Measurements from ENCODE around the gene SMC3.

SMC3 gene

DNA sequence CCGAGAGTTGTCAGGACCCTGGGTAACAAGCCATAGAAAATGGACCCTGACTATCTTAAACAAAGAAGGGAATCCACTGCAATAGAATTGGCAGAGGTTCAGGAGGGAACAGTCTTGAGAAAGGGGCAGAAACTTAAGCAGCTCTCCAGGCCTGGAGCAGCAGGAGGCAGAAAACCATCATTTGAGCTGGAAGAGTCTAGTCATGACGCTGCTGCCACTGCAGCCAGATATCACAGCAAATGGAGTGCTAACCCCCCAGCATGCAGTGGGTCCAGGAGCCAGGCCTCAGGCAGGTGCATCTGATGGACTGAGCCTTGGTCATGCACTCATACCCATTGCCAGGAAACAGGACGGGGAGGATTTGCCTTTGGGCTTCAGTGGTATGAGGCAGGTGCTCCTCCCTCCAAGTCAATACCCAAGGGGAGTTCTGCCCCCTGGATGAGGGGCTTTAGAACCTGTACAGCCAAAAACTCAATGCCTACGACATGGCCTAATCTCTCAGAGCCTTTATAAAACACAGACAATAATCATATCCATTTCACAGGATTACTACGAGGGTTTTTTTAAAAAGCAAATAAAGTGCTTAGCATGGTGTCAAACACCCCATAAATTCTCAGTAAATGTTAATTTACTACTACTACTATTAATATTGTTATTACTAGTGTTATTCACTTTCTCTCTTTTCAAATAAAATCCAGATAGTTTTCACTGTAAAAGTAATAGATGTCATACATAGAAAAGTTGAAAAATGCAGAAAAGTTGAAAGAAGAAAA lies 39.1 kb upstream of the SMC3 start:
- TF ChIP-seq CREB1 (IDR thresholded peaks at IDR 0.05; ENCODE audit: low read depth) (no peak), TCF12 (IDR thresholded peaks at IDR 0.05; ENCODE audit: low read depth) (no peak), NFIC (IDR thresholded peaks at IDR 0.05) (0 out of 2 replicates have a peak, but pooled peaks have one; percentile 9), EP300 (IDR thresholded peaks at IDR 0.05; ENCODE audit: borderline replicate concordance) (no peak)

GRCh38 chr10:110528997-110529524 lies 38.4 kb upstream of the SMC3 start:
- peak; percentile 44; the same call in 1 of the 2 replicates for TF ChIP-seq CEBPB (IDR thresholded peaks at IDR 0.05)

GRCh38 chr10:110529596-110530011 lies 37.9 kb upstream of the SMC3 start:
- no peak for TF ChIP-seq YY1 (IDR thresholded peaks at IDR 0.05; ENCODE audit: low read depth)
- TF ChIP-seq, protein P1, sequence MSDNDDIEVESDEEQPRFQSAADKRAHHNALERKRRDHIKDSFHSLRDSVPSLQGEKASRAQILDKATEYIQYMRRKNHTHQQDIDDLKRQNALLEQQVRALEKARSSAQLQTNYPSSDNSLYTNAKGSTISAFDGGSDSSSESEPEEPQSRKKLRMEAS (IDR thresholded peaks at IDR 0.05): no peak
- TF ChIP-seq USF1 (IDR thresholded peaks at IDR 0.05): no peak
- no peak for TF ChIP-seq RAD21 (IDR thresholded peaks at IDR 0.05; ENCODE audit: low read depth)
- TF ChIP-seq, protein P2, sequence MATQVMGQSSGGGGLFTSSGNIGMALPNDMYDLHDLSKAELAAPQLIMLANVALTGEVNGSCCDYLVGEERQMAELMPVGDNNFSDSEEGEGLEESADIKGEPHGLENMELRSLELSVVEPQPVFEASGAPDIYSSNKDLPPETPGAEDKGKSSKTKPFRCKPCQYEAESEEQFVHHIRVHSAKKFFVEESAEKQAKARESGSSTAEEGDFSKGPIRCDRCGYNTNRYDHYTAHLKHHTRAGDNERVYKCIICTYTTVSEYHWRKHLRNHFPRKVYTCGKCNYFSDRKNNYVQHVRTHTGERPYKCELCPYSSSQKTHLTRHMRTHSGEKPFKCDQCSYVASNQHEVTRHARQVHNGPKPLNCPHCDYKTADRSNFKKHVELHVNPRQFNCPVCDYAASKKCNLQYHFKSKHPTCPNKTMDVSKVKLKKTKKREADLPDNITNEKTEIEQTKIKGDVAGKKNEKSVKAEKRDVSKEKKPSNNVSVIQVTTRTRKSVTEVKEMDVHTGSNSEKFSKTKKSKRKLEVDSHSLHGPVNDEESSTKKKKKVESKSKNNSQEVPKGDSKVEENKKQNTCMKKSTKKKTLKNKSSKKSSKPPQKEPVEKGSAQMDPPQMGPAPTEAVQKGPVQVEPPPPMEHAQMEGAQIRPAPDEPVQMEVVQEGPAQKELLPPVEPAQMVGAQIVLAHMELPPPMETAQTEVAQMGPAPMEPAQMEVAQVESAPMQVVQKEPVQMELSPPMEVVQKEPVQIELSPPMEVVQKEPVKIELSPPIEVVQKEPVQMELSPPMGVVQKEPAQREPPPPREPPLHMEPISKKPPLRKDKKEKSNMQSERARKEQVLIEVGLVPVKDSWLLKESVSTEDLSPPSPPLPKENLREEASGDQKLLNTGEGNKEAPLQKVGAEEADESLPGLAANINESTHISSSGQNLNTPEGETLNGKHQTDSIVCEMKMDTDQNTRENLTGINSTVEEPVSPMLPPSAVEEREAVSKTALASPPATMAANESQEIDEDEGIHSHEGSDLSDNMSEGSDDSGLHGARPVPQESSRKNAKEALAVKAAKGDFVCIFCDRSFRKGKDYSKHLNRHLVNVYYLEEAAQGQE (IDR thresholded peaks at IDR 0.05; ENCODE audit: low read depth): no peak
- no peak for TF ChIP-seq NFIC (IDR thresholded peaks at IDR 0.05)
- no peak for TF ChIP-seq CEBPB (IDR thresholded peaks at IDR 0.05)
- TF ChIP-seq CREB1 (IDR thresholded peaks at IDR 0.05; ENCODE audit: low read depth): no peak
- no peak for TF ChIP-seq TAF1 (IDR thresholded peaks at IDR 0.05; ENCODE audit: low read depth)
- TF ChIP-seq EP300 (IDR thresholded peaks at IDR 0.05; ENCODE audit: borderline replicate concordance): no peak
- TF ChIP-seq TCF12 (IDR thresholded peaks at IDR 0.05; ENCODE audit: low read depth): no peak
- no peak for TF ChIP-seq FOXM1 (IDR thresholded peaks at IDR 0.05; ENCODE audit: borderline replicate concordance, low read depth)
- no peak for TF ChIP-seq EGR1 (IDR thresholded peaks at IDR 0.05)
- TF ChIP-seq TEAD4 (IDR thresholded peaks at IDR 0.05): no peak
- no peak for TF ChIP-seq ZBTB7A (IDR thresholded peaks at IDR 0.05; ENCODE audit: low read depth)

GRCh38 chr10:110530131-110530831 lies 37.2 kb upstream of the SMC3 start:
- TF ChIP-seq TEAD4 (IDR thresholded peaks at IDR 0.05) (peak; percentile 86), RAD21 (IDR thresholded peaks at IDR 0.05; ENCODE audit: low read depth) (peak; percentile 0; the same call in 1 of the 2 replicates), TCF12 (IDR thresholded peaks at IDR 0.05; ENCODE audit: low read depth) (peak; percentile 90), NFIC (IDR thresholded peaks at IDR 0.05) (peak; percentile 71; the same call in 1 of the 2 replicates), CREB1 (IDR thresholded peaks at IDR 0.05; ENCODE audit: low read depth) (no peak), ZBTB7A (IDR thresholded peaks at IDR 0.05; ENCODE audit: low read depth) (peak; percentile 76), CEBPB (IDR thresholded peaks at IDR 0.05) (peak; percentile 99), FOXM1 (IDR thresholded peaks at IDR 0.05; ENCODE audit: borderline replicate concordance, low read depth) (peak; percentile 84), TAF1 (IDR thresholded peaks at IDR 0.05; ENCODE audit: low read depth) (peak; percentile 43; the same call in 1 of the 2 replicates), EGR1 (IDR thresholded peaks at IDR 0.05) (peak; percentile 38; the same call in 1 of the 2 replicates), USF1 (IDR thresholded peaks at IDR 0.05) (peak; percentile 85), YY1 (IDR thresholded peaks at IDR 0.05; ENCODE audit: low read depth) (0 out of 2 replicates have a peak, but pooled peaks have one; percentile 58), EP300 (IDR thresholded peaks at IDR 0.05; ENCODE audit: borderline replicate concordance) (peak; percentile 86)
- TF ChIP-seq, protein P2 (IDR thresholded peaks at IDR 0.05; ENCODE audit: low read depth): no peak
- TF ChIP-seq, protein P1 (IDR thresholded peaks at IDR 0.05): peak; percentile 40

- no peak for TF ChIP-seq EP300 (IDR thresholded peaks at IDR 0.05; ENCODE audit: borderline replicate concordance)
- TF ChIP-seq YY1 (IDR thresholded peaks at IDR 0.05; ENCODE audit: low read depth): no peak
- TF ChIP-seq, protein P1 (IDR thresholded peaks at IDR 0.05): no peak
- no peak for TF ChIP-seq CEBPB (IDR thresholded peaks at IDR 0.05)
- TF ChIP-seq CREB1 (IDR thresholded peaks at IDR 0.05; ENCODE audit: low read depth): no peak
- TF ChIP-seq ZBTB7A (IDR thresholded peaks at IDR 0.05; ENCODE audit: low read depth): no peak
- no peak for TF ChIP-seq TAF1 (IDR thresholded peaks at IDR 0.05; ENCODE audit: low read depth)
Measured at GRCh38 chr10:110531687-110532086, 35.8 kb upstream of the SMC3 start.

All from Ishikawa (cell line).